Left ventricle myocardium inferior (tissue), 1 donor: ENCODE measurements around the gene ATG7. TPM values are rescaled to one million over a fixed set of nuclear protein-coding genes. Genes with fewer than 3 reads are reported as not detected.

ENCODE experiments used
- DNase-seq: peaks from one replicate; pipeline ENCODE4 v3.0.0-alpha.2; 2020
- H3K27ac ChIP-seq: fragments of 200-600 bp; replicated peaks from 2 replicates; pipeline ENCODE4 v1.8.0; 2021
- H3K27me3 ChIP-seq: fragments of 200-600 bp; 2 replicates; pipeline ENCODE4 v1.8.0; 2021; ENCODE audit warnings: low read depth
- H3K36me3 ChIP-seq: fragments of 200-600 bp; 2 replicates; pipeline ENCODE4 v1.8.0; 2021
- H3K4me1 ChIP-seq: fragments of 200-600 bp; 2 replicates; pipeline ENCODE4 v1.8.0; 2021
- H3K4me3 ChIP-seq: fragments of 200-600 bp; 2 replicates; pipeline ENCODE4 v1.8.0; 2021; ENCODE audit warnings: mild to moderate bottlenecking, moderate library complexity
- H3K9me3 ChIP-seq: fragments of 200-600 bp; replicated peaks from 2 replicates; pipeline ENCODE4 v1.8.0; 2021
- intact Hi-C: fragments of 100-400 bp; cut with micrococcal nuclease; formaldehyde crosslinking; loops from one replicate; pipeline ENCODE4 v1.11.0; 2022
- total RNA-seq: library from RNA; stranded (reverse); fragmentation: NEBNext Ultra II Directional; extraction: Animal tissue kit (Norgen Biotek cat#: 25700); gene quantifications from one replicate; pipeline ENCODE4 v1.2.1, GENCODE V29; 2021
- TF ChIP-seq, protein P1 (sequence below): fragments of 200-600 bp; IDR thresholded peaks from 2 replicates; pipeline ENCODE4 v1.8.0; 2021; ENCODE audit warnings: antibody characterized with exemption, mild to moderate bottlenecking, borderline replicate concordance
- donor health status: DM: no; HTN: yes; CAD: no; lungs with severe emphysema.

ATG7 gene
- total RNA-seq, 1 donor from 2014 or later, result 15.7 TPM

DNA sequence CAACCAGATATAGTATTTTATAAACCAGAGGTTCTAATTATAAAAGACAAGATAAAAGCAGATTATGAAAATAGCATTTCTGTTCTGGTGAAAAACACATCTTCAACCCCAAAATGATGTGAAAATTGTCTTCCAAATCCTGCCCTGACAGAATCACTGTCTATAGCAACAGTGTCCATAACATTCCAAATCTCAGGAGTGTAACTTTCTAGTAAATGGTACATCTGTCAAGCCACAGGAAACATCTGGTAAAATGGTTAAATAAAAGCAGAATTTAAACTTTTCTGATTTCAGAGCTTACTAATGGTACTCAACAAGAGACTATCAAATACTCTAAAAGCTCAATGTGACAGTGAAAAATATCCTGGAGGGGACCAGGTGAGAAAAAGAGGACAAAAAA lies 311.0 kb downstream of the ATG7 start:
- Histone ChIP-seq H3K9me3 (no peaks in the 10 kb centered on the region), H3K27ac (peak overlapping the region; percentile 85), H3K27me3 (no peaks in the 10 kb centered on the region), H3K36me3 (no peaks in the 10 kb centered on the region), H3K4me1 (peaks cover 83% of the 10 kb centered on the region), H3K4me3 (peak overlapping the region; percentile 61)
- TF ChIP-seq, protein P1, sequence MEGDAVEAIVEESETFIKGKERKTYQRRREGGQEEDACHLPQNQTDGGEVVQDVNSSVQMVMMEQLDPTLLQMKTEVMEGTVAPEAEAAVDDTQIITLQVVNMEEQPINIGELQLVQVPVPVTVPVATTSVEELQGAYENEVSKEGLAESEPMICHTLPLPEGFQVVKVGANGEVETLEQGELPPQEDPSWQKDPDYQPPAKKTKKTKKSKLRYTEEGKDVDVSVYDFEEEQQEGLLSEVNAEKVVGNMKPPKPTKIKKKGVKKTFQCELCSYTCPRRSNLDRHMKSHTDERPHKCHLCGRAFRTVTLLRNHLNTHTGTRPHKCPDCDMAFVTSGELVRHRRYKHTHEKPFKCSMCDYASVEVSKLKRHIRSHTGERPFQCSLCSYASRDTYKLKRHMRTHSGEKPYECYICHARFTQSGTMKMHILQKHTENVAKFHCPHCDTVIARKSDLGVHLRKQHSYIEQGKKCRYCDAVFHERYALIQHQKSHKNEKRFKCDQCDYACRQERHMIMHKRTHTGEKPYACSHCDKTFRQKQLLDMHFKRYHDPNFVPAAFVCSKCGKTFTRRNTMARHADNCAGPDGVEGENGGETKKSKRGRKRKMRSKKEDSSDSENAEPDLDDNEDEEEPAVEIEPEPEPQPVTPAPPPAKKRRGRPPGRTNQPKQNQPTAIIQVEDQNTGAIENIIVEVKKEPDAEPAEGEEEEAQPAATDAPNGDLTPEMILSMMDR, result no peak
- no peak for DNase-seq
- intact Hi-C loops, result loop anchor here (10.0 kb wide), 1 partner anchor 62 kb away; the partner anchor contains the start of gene VGLL4

DNA sequence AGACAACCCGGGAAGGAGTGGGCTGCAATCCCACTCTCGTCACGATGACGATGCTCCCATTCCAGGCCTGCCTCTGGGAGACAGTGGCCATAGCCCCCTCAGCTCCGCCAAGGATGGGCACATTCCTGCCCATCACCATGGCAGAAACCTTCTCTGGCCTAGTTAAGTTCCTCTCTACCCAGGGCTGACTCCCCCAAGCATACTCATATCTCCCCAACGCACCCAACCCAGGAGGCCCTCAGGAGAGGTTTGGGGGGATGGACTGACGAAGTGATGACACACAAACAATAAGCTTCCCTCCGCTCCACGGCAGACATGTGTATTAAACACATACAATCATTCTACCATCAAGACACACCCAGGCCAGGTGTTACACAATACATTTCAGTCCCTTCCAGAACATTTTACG lies 311.4 kb downstream of the ATG7 start:
- intact Hi-C loops, result loop anchor here (10.0 kb wide), 1 partner anchor 61 kb away; the partner anchor contains the start of gene VGLL4
- H3K27me3 ChIP-seq, result no peaks in the 10 kb centered on the region
- no peaks in the 10 kb centered on the region for H3K36me3 ChIP-seq
- TF ChIP-seq, protein P1, result no peak
- no peak for DNase-seq
- H3K27ac ChIP-seq, result peak overlapping the region; percentile 85
- H3K4me1 ChIP-seq, result peaks cover 85% of the 10 kb centered on the region
- no peak overlapping the region for H3K4me3 ChIP-seq
- no peaks in the 10 kb centered on the region for H3K9me3 ChIP-seq

DNA sequence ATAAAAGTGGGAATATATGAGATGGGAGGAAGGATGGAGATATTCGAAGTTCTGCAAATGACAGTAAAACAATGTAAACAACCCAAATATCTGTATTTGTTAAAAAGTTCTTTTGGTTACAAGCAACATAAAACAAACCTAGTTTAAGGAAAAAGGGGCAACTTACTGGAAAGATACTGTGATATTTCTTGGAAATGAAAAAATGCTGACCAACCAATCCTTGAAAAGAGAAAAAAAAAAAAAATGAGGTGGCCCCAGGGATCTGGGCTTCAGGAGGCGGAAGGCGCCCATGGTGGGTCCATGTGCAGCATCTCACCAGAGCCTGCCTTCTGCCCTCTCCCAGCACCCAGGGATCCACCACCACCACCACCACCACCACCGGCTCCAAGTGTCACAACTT lies 312.4 kb downstream of the ATG7 start:
- Histone ChIP-seq H3K27me3 (no peaks in the 10 kb centered on the region), H3K4me1 (peaks cover 94% of the 10 kb centered on the region), H3K27ac (peak overlapping the region; percentile 19), H3K4me3 (no peak overlapping the region), H3K9me3 (no peaks in the 10 kb centered on the region), H3K36me3 (no peaks in the 10 kb centered on the region)
- DNase-seq, result no peak
- intact Hi-C loops, result loop anchor here (10.0 kb wide), 1 partner anchor 60 kb away; the partner anchor contains the start of gene VGLL4
- TF ChIP-seq, protein P1, result no peak

DNA sequence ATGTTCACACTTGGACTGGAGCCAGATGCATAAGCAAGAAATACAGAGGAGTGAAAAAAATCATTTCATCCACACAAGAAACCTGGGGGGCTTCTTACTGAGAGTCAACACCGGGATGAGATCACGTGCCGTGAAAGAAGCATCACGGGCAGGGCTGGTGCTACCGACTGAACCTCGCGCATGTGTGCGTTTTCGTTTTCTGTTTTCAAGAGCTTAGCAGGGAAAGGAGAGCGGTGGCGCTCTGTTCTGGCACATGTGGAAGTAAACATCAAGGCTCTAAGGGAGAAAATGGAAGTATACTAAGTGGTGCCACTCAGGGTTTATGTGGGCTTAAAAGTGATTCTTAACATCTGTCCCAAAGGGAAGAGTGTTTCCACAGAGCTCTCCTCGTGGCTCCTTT lies 315.6 kb downstream of the ATG7 start:
- Histone ChIP-seq H3K36me3 (no peaks in the 10 kb centered on the region), H3K4me1 (peaks cover 100% of the 10 kb centered on the region), H3K9me3 (no peaks in the 10 kb centered on the region), H3K4me3 (no peak overlapping the region), H3K27me3 (no peaks in the 10 kb centered on the region), H3K27ac (peak overlapping the region; percentile 87)
- no peak for DNase-seq
- TF ChIP-seq, protein P1, result no peak
- intact Hi-C loops, result loop anchor here (10.0 kb wide), 1 partner anchor 57 kb away; the partner anchor contains the start of gene VGLL4

- H3K4me1 ChIP-seq, result peaks cover 100% of the 10 kb centered on the region
- intact Hi-C loops, result loop anchor here (10.0 kb wide), 1 partner anchor 56 kb away; the partner anchor contains the start of gene VGLL4
- DNase-seq, result no peak
- peak overlapping the region; percentile 87 for H3K27ac ChIP-seq
- H3K4me3 ChIP-seq, result no peak overlapping the region
- H3K36me3 ChIP-seq, result no peaks in the 10 kb centered on the region
- H3K9me3 ChIP-seq, result no peaks in the 10 kb centered on the region
- H3K27me3 ChIP-seq, result no peaks in the 10 kb centered on the region
- TF ChIP-seq, protein P1, result no peak
These were observed 316.1 kb downstream of the ATG7 start for GRCh38 chr3:11588338-11588737.
